Dendritic cell treated with granulocyte-macrophage colony-stimulating factor and Interleukin-4, amounts not matched to agents 40 ng/mL and 50 ng/mL, for 4 days (primary cell): ENCODE data around the gene KPNA2.
"Not testable (repeated sequence)": the region's sequence is repeated elsewhere in the genome, so short reads cannot be mapped to it uniquely, and the experiment has no call there.

ENCODE experiments used
- H3K27ac Mint-ChIP-seq: one replicate; pipeline ENCODE4 v1.8.0; 2022; ENCODE audit warnings: mild to moderate bottlenecking, mixed read lengths
- H3K27me3 Mint-ChIP-seq: one replicate; pipeline ENCODE4 v1.8.0; 2022; ENCODE audit warnings: mild to moderate bottlenecking, mixed read lengths
- H3K36me3 Mint-ChIP-seq: one replicate; pipeline ENCODE4 v1.8.0; 2022; ENCODE audit warnings: low read depth, mixed read lengths
- H3K4me1 Mint-ChIP-seq: one replicate; pipeline ENCODE4 v1.8.0; 2022; ENCODE audit warnings: low read depth, mixed read lengths
- H3K4me3 Mint-ChIP-seq: one replicate; pipeline ENCODE4 v1.8.0; 2022; ENCODE audit warnings: mild to moderate bottlenecking, moderate library complexity, mixed read lengths
- H3K9me3 Mint-ChIP-seq: one replicate; pipeline ENCODE4 v1.8.0; 2022; ENCODE audit warnings: mixed read lengths
- intact Hi-C: fragments of 100-400 bp; cut with micrococcal nuclease; formaldehyde crosslinking; loops from one replicate; pipeline ENCODE4 v1.15.0; 2022

The KPNA2 gene

GRCh38 chr17:68011199-68011665 is 24.3 kb upstream of the KPNA2 start:
- H3K4me1 Mint-ChIP-seq: peaks cover 11% of the 10 kb centered on the region
- no peaks in the 10 kb centered on the region for H3K9me3 Mint-ChIP-seq
- H3K27me3 Mint-ChIP-seq: peaks cover 4% of the 10 kb centered on the region
- H3K27ac Mint-ChIP-seq: peak overlapping the region; percentile 23
- H3K36me3 Mint-ChIP-seq: no peaks in the 10 kb centered on the region
- peak overlapping the region; percentile 52 for H3K4me3 Mint-ChIP-seq
- intact Hi-C loops: loop anchor here (2.0 kb wide), 1 partner anchor 18 kb away; no protein-coding TSS in a partner anchor

DNA sequence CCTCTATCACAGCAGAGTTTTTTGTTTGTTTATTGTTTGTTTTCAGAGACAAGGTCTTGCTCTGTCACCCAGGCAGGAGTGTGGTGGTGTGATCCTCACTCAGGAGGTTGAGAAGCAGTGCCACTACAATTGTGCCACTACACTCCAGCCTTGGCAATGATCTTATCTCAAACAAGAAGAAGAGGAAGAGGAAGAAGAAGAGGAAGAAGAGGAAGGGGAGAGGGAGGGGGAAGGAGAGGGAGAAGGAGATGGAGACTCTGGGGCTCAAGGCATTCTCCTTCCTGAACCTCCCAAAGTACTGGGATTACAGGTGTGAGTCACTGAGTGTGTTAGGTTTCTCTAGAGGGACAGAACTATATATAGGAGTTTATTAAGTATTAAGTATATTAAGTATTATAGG is 22.1 kb upstream of the KPNA2 start:
- Mint-ChIP-seq H3K27ac (no peak overlapping the region), H3K4me1 (peaks cover 11% of the 10 kb centered on the region), H3K4me3 (no peak overlapping the region), H3K9me3 (no peaks in the 10 kb centered on the region), H3K27me3 (peaks cover 4% of the 10 kb centered on the region), H3K36me3 (no peaks in the 10 kb centered on the region)
- intact Hi-C loops: no loop called here

DNA sequence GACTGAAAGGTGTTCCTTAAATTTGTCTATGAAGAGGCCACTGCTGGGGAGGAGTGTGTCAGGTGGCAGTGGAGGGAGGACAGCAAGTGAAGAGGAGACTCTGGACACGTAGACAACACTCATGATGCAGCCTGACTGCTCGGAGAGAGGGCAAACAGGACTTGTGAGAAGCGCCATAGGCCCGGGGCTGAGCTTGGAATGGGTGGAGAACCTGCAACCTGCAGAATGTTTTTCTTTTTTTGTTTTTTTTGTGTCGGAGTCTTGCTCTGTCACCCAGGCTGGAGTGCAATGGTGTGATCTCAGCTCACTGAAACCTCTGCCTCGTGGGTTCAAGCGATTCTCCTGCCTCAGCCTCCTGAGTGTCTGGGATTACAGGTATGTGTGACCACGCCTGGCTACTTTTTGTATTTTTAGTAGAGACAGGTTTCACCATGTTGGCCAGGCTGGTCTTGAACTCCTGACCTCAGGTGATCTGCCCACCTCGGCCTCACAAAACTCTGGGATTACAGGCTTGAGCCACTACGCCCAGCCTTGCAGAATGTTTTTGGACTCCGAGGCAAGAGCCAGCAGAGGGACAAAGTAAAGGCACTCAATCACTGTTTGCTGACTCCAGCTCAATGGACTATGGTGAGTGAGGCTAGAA is 20.3 kb upstream of the KPNA2 start:
- H3K36me3 Mint-ChIP-seq: peaks cover 4% of the 10 kb centered on the region
- H3K27me3 Mint-ChIP-seq: peaks cover 4% of the 10 kb centered on the region
- no peaks in the 10 kb centered on the region for H3K9me3 Mint-ChIP-seq
- H3K4me3 Mint-ChIP-seq: no peak overlapping the region
- peaks cover 21% of the 10 kb centered on the region for H3K4me1 Mint-ChIP-seq
- intact Hi-C loops: no loop called here
- H3K27ac Mint-ChIP-seq: no peak overlapping the region

GRCh38 chr17:68016838-68017237 is 18.7 kb upstream of the KPNA2 start:
- peaks cover 4% of the 10 kb centered on the region for H3K27me3 Mint-ChIP-seq
- H3K4me1 Mint-ChIP-seq: peaks cover 23% of the 10 kb centered on the region
- intact Hi-C loops: no loop called here
- no peak overlapping the region for H3K4me3 Mint-ChIP-seq
- H3K27ac Mint-ChIP-seq: no peak overlapping the region
- no peaks in the 10 kb centered on the region for H3K9me3 Mint-ChIP-seq
- peaks cover 8% of the 10 kb centered on the region for H3K36me3 Mint-ChIP-seq

DNA sequence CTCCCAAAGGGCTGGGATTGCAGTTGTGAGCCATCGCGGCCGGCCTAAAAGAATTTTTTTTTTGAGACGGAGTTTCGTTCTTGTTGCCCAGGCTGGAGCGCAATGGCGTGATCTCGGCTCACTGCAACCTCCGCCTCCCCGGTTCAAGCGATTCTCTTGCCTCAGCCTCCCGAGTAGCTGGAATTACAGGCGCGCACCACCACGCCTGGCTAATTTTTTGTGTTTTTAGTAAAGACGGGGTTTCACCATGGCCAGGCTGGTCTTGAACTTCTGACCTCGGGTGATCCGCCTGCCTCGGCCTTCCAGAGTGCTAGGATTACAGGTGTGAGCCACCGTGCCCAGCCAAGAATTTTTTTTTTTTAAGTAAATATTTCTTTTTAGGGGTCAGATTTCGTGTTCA is 17.0 kb upstream of the KPNA2 start:
- H3K27ac Mint-ChIP-seq: not testable (repeated sequence)

GRCh38 chr17:68019336-68019674 is 16.2 kb upstream of the KPNA2 start:
- H3K27me3 Mint-ChIP-seq: peaks cover 4% of the 10 kb centered on the region
- H3K4me3 Mint-ChIP-seq: no peak overlapping the region
- H3K36me3 Mint-ChIP-seq: peaks cover 8% of the 10 kb centered on the region
- H3K9me3 Mint-ChIP-seq: no peaks in the 10 kb centered on the region
- peaks cover 17% of the 10 kb centered on the region for H3K4me1 Mint-ChIP-seq
- intact Hi-C loops: no loop called here
- H3K27ac Mint-ChIP-seq: peak overlapping the region; percentile 91

More for the DNA sequence above, 17.0 kb upstream of the KPNA2 start:
- intact Hi-C loops, H3K27me3 Mint-ChIP-seq, H3K4me3 Mint-ChIP-seq, H3K36me3 Mint-ChIP-seq, H3K9me3 Mint-ChIP-seq: not testable (repeated sequence)
- peaks cover 19% of the 10 kb centered on the region for H3K4me1 Mint-ChIP-seq

- Mint-ChIP-seq H3K4me1 (peaks cover 17% of the 10 kb centered on the region), H3K27ac (peak overlapping the region; percentile 91), H3K9me3 (no peaks in the 10 kb centered on the region), H3K36me3 (peaks cover 8% of the 10 kb centered on the region), H3K27me3 (peaks cover 1% of the 10 kb centered on the region), H3K4me3 (peak overlapping the region; percentile 91)
- intact Hi-C loops: loop anchor here (2.0 kb wide), 1 partner anchor 15 kb away; the partner anchor contains the start of gene KPNA2
Observed at GRCh38 chr17:68019675-68020408, 15.7 kb upstream of the KPNA2 start.

DNA sequence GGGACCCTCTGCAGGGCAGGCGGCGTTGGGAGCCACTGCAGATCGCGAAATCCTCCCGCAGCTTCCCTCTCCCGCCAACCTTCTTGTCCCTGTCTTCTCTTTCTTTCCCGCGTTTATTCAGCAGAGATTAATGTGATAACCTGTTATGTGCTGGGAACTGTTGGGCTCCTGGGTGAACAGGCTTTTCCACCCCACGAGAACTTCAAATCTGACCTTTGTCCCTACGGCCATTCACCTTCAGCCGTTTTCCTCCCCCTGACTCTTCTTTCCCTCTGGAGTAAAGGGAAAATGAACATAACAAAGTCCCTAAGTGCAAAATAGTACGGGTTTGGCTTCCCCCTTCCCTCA is 15.2 kb upstream of the KPNA2 start:
- H3K4me3 Mint-ChIP-seq: peak overlapping the region; percentile 91
- H3K27me3 Mint-ChIP-seq: no peaks in the 10 kb centered on the region
- intact Hi-C loops: loop anchor here (2.0 kb wide), 1 partner anchor 14 kb away; the partner anchor contains the start of gene KPNA2
- peaks cover 17% of the 10 kb centered on the region for H3K4me1 Mint-ChIP-seq
- peak overlapping the region; percentile 91 for H3K27ac Mint-ChIP-seq
- H3K9me3 Mint-ChIP-seq: no peaks in the 10 kb centered on the region
- H3K36me3 Mint-ChIP-seq: peaks cover 8% of the 10 kb centered on the region

- Mint-ChIP-seq H3K4me3 (peak overlapping the region; percentile 91), H3K4me1 (peaks cover 17% of the 10 kb centered on the region), H3K27ac (peak overlapping the region; percentile 91)
- intact Hi-C loops: loop anchor here (2.0 kb wide), 1 partner anchor 14 kb away; the partner anchor contains the start of gene KPNA2
- H3K9me3 Mint-ChIP-seq, H3K36me3 Mint-ChIP-seq, H3K27me3 Mint-ChIP-seq: not testable (repeated sequence)
Observed at GRCh38 chr17:68020791-68021190, 14.7 kb upstream of the KPNA2 start.

DNA sequence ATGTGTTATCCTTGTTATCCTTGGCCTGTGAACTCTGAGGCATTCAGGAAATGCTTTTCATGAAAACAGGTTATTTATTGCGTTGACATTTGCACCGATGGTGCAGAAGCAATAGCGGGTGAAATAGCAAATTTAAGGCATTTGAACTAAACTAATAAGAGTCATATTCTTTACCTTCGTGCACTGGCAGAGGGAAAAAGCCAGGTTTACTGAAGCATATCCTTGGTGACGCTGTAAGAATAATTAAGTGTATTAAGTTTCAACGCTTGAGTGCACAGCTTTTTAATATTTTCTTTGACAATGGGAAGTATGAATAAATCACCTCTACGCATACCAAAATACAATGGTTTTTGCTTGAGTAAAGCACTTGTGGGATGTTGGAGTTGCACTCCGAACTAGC is 13.6 kb upstream of the KPNA2 start:
- intact Hi-C loops: loop anchor here (2.0 kb wide), 1 partner anchor 13 kb away; the partner anchor contains the start of gene KPNA2
- Mint-ChIP-seq H3K36me3 (peaks cover 8% of the 10 kb centered on the region), H3K9me3 (no peaks in the 10 kb centered on the region), H3K27ac (no peak overlapping the region), H3K27me3 (no peaks in the 10 kb centered on the region), H3K4me3 (no peak overlapping the region), H3K4me1 (peaks cover 17% of the 10 kb centered on the region)

GRCh38 chr17:68022547-68022946 is 13.0 kb upstream of the KPNA2 start:
- H3K4me3 Mint-ChIP-seq, H3K27me3 Mint-ChIP-seq, intact Hi-C loops, H3K27ac Mint-ChIP-seq, H3K36me3 Mint-ChIP-seq, H3K9me3 Mint-ChIP-seq: not testable (repeated sequence)
- H3K4me1 Mint-ChIP-seq: peaks cover 17% of the 10 kb centered on the region

- no peak overlapping the region for H3K4me3 Mint-ChIP-seq
- no peaks in the 10 kb centered on the region for H3K36me3 Mint-ChIP-seq
- H3K4me1 Mint-ChIP-seq: no peaks in the 10 kb centered on the region
- intact Hi-C loops: loop anchor here (10.0 kb wide), 1 partner anchor 435 kb away; no protein-coding TSS in a partner anchor
- no peaks in the 10 kb centered on the region for H3K9me3 Mint-ChIP-seq
- no peaks in the 10 kb centered on the region for H3K27me3 Mint-ChIP-seq
- no peak overlapping the region for H3K27ac Mint-ChIP-seq
Observed at GRCh38 chr17:68029512-68030215, 5.9 kb upstream of the KPNA2 start.

DNA sequence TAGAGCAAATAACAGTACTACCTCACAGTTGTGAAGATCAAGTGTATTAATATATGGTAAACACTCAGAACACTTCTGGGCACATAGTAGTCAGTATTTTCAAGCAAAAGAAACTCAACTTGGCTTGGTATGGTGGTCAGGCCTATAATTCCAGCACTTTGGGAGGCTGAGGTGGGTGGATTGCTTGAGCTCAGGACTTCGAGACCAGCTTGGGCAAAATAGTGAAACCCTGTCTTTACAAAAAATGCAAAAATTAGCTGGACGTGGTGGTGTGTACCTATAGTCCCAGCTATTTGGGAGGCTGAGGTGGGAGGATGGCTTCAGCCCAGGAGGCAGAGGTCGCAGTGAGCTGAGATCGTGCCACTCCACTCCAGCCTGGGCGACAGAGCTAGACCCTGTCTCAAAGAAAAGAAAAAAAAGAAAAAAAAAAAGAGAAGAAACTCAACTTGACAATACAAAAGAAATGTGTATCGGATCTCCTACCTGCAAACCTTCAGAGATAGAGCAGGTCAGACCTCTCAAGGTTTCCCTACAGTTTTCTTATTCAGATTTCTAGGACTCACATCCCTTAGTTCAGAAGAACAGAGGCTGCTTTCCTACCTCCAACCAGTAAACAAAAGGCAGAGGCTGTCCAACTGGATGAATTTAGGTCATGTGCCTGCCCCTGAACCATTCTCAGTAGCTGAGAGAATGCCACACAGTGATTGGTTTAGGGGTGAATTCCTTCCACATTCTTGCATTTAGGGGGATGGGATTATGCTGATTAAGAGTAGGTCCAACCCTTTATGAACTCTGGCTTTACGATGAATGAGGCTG is 1.7 kb upstream of the KPNA2 start:
- intact Hi-C loops: loop anchor here (2.0 to 10.0 kb wide), 2 partner anchors 13 to 431 kb away; no protein-coding TSS in a partner anchor
- Mint-ChIP-seq H3K27ac (no peak overlapping the region), H3K27me3 (no peaks in the 10 kb centered on the region), H3K4me1 (peaks cover 16% of the 10 kb centered on the region), H3K36me3 (peaks cover 20% of the 10 kb centered on the region), H3K9me3 (no peaks in the 10 kb centered on the region), H3K4me3 (no peak overlapping the region)
